Stomach (tissue), 4 donors: ENCODE measurements around the gene TCERG1.

Experiments
- POLR2A ChIP-seq, 4 donors: fragments of 450-650 bp; IDR thresholded peaks; one replicate each; pipeline ENCODE4 v1.6.1; 2016; ENCODE audit warnings: antibody characterized with exemption in 4 of 4, control low read depth in 2 of 4, mild to moderate bottlenecking in 1 of 4, moderate library complexity in 1 of 4
- POLR2AphosphoS5 ChIP-seq, 3 donors: sonication (generic); formaldehyde crosslinking; IDR thresholded peaks; one replicate each; pipeline ENCODE4 v1.6.1; 2016; ENCODE audit warnings: antibody characterized with exemption in 3 of 3
- TF ChIP-seq, protein P1 (sequence below), 7 experiments: fragments of 450-650 bp in 4 of 7; fragments of 200-600 bp in 3 of 7; sonication (generic) in 3 of 7; IDR thresholded peaks; one replicate each; pipeline ENCODE4 v1.5.1; 2016 to 2019; ENCODE audit warnings: antibody characterized with exemption in 7 of 7, control low read depth in 2 of 7, mild to moderate bottlenecking in 1 of 7

DNA sequence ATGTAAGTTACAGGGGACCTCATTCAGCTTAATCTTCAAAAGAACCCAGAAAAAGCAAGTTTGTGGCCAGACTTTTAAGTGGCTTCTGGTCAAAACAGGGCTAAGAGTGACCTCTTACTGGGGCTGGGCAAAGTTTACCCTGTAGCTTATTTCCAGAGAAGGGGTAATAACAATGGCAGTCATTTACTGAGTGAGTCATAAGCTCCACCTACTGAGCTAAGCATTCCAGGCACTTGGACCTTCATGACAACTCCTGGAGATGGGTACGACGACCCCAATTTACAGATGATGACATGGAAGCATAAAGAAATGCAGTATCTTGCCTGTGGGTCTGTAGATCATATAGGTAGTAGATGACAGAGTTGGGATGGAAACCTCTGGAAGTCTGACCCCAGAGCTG is 73.6 kb downstream of the TCERG1 start:
- TF ChIP-seq, protein P1, sequence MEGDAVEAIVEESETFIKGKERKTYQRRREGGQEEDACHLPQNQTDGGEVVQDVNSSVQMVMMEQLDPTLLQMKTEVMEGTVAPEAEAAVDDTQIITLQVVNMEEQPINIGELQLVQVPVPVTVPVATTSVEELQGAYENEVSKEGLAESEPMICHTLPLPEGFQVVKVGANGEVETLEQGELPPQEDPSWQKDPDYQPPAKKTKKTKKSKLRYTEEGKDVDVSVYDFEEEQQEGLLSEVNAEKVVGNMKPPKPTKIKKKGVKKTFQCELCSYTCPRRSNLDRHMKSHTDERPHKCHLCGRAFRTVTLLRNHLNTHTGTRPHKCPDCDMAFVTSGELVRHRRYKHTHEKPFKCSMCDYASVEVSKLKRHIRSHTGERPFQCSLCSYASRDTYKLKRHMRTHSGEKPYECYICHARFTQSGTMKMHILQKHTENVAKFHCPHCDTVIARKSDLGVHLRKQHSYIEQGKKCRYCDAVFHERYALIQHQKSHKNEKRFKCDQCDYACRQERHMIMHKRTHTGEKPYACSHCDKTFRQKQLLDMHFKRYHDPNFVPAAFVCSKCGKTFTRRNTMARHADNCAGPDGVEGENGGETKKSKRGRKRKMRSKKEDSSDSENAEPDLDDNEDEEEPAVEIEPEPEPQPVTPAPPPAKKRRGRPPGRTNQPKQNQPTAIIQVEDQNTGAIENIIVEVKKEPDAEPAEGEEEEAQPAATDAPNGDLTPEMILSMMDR (IDR thresholded peaks at IDR 0.05), result no peak
- no peak for TF ChIP-seq POLR2A (IDR thresholded peaks at IDR 0.05)
- no peak for TF ChIP-seq POLR2AphosphoS5 (IDR thresholded peaks at IDR 0.05)
